HK-2 (cell line): Measurements from ENCODE around the gene SLIT3.

Experiments used
- DNase-seq: peaks from one replicate; pipeline ENCODE4 v3.0.0-alpha.2; 2018; ENCODE audit not compliant: unreplicated experiment

Gene SLIT3

DNA sequence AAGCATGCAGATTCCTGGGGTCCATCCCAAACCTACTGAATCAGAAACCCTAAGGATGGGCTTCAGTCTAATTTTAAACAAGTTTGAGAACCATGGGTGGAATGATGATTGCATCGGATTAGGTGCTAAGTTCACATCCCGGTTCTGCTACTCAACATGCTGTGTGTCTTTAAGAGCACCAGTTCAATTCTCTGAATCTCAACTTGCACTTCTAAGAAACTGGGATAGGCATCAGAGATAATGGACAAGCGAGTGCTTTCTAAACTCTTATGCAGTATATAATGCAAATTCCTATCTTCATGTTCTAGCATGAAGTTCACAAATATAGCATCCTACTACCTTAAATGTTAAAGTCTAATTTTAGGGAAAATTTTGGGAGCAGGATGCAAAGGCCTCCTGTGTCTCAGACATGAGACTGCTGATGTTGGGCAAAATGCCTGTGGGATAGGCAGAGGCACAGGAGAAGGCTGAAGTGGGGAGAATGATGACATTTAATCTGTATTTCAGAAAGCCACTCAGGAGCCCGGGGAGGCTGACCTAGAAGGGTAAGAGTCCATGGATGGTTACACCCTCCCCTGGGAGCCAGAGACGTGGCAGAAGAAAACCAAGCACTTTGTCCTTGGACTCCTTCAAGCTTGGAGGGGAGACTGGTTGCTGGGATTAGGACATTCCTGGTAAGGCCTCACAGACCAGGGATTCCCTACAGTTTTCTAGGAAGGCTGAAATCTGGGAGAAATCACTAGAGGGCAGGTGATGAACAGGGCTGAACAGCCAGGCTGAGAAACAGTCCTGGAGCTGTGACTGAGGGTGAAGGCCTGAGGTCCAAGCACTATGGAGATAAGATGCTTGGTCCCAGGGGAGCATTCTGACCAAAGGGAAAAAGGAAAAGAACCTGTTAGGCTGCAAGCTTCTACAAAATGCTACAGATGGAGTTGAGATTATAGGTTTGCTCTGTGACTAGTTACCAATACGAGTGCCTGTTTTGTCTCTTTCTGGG, 409.8 kb downstream of the SLIT3 start:
- DNase-seq: no peak

DNA sequence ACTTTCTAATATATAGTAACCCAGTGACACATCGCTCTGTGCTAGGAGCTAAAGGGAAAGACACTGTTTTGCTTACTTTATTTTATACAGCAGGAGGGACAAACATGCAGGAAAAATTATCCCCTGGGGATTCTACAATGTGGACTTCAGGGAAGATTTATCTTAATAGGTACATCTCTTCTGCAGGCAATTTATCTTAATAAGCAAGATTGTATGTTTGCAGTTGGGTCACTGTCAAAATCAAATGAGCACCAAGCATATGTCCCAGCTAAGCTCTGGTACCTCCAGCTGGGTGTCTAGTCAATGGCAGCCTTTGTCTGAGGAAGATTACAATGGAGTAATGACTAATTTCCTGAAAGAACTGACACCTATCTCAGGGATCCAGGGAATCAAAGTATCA, 411.9 kb downstream of the SLIT3 start:
- DNase-seq: no peak

DNA sequence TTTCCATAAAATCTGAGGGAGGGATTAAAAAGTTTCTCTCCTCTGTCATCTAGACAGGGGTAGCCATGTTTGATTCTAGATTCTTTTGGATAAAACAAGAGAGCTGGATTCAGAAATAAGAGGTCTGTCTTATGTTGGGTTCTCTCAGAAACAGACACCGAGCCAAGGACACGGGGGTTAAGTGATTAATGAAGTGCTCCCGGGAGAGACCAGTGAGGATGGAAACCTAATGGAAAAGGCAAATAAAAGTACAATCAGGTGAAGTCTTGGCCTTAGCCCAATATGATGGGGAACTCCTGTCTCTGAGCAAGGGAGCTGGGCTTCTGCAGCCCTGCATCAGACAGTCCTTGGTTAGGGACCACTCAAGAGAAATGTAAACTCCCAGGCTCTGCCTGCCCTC, 413.0 kb downstream of the SLIT3 start:
- no peak for DNase-seq

DNA sequence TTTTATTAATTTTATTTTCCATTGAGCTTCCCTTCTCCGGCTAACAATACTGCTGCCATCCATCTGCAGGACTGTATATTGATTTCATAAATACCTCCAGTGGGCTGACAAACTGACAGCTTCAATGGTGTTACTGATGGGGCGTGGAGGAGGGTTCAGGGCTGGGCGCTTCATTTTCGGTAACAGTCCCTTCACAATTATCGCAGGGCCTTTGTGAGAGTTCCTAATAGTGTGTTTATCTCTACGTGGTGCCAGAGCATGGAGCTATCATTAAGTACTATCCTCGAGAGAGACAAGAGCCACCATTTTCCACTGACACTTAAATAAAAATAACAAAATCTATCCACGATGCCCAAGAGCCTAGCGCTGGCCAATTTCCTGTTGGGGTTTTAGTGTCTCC, 414.8 kb downstream of the SLIT3 start:
- no peak for DNase-seq

DNA sequence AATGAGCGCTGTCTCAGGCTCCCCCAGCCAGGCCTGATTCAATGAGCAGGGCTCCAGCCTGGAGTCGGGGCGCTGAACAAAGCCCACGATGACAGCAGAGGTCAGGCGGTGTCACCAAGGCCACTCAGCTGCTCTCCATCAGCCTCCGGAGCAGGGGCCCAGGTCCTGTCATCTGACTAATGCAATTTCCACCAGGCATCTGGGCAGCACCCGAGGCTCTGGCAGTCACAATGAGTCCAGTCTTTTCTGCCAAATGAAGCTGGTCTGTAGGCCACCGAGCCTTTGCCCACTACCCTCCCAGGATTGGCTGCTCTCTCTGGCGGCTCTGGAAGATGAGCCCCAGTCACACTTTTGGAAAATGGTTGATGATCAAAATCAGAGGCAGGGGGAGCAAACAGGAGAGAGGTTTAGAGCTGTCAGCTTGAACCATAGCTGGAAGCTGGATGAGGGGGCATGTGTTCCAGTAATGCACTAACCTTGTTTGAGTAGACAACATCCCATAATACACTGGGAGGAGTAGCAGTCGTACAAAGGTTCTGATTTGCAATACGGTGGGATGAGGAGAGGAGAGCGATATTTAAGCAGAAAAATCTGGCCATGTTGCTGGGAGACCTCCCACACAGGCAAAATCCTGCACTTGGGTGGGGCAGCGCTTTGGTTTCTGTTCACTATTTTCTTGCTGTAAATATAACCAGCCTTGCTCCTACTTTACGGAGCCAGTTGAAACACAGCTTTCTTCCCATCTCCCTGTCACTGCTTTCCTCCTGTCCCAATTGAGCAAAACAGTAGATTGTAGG, 415.4 kb downstream of the SLIT3 start:
- DNase-seq: no peak

DNA sequence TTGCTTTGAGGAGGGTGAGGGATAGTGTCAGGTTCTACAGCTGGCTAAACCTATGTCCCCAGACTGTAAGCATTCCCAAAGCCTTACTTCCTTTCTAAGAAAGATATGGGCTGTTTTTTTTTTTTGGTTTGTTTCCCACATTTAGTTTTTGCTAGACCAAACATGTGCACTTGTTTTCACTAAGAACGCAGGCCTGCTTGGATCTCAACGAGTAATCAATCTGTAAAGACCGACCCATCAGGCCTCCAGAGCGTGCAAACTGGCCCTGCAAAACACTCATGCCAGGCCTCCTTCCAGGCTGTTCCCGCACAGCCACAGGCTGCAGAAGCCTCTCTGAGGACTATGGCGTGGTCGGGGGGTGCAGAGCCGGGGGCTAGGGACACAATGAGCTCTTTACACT, 416.9 kb downstream of the SLIT3 start:
- DNase-seq: no peak

DNA sequence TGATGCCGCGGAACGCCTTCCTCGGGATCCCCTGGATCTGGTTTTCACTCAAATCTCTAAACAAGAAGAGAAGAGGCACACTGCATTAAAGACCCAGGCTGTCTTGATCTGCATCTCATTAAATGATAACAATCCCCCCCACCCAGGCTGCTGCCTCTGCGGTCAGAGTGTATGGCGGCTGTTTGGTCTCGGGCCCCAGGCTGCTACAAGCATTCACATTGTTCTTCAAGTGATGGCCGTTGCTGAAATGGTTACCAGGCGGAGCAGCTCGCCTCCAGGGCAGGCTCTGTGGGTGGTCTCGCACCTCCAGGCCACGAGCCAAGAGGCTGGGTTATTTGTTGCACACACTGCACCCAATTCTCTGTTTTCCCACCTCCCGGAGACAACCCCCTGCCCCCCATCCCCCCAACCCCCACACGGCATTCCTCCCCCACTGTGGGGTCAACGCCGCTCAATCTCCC, 417.6 kb downstream of the SLIT3 start:
- no peak for DNase-seq

DNA sequence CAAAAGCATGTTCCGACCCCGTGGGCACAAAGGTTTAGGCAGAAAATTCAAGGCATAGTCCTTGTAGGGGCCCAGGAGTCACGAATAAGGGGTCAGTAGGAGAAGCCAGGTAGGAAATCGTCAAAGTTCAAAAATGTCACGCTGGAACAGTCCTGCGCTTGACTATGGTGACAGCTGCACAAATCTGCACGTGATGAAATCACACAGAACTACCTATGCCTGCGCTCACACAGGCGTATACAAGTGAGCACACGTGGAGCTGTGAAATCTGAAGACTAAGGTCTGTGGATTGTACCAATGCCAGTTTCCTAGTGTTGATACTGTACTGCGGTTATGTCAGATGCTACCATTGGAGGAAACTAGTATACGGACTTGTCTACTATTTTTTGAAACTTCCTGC, 418.7 kb downstream of the SLIT3 start:
- no peak for DNase-seq

DNA sequence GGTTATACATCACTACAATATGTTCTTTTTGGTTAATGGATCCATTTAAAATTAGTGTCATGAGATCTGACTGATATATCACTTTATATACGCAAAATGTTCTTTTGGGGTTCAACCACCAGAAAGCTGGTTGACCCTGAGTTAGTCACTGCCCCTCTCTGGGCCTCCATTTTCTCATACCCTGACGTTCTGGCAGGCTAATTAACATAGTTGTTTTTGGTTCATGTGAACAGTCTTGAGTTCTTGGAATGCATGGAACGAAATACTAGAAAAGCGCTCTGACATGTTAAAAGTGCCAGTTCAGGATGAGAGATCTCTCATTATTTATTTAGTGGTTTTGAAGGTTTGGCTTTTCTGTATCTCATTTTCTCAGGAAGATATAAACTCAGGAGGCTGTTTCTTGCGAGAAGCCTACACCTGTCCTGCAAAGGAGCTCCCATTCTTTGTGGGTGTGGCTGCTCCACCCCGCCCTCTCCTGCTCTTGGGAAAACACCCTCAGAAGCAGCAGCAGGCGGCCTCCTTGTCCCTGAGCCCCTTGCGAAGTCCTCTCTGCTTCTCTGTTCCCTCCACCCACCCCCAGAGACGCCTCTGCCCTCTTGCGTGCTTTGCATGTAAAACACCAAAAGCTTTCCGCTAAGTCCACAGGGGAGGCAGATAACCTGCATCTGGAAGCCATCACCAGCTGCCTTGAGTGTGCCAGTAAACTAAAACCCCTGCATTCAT, 419.4 kb downstream of the SLIT3 start:
- no peak for DNase-seq

DNA sequence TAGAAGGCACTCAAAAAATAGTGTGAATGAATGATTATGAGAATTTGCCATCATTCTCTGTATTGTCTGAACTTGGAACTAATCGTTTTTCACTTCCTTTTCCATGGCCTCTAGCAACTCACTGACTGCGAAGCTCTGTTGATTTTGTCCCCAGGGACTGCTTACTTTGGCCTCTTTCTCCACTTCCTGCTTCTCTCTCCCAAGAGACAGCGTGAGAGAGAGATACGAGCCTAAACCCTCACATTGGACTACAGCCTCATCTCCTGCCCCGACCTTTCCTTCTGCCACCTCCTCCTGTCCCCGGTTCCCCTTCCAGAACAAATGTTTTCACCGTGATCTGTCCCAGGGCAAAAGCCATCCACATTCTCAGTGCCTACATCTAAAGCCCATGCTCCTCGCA, 421.0 kb downstream of the SLIT3 start:
- no peak for DNase-seq

DNA sequence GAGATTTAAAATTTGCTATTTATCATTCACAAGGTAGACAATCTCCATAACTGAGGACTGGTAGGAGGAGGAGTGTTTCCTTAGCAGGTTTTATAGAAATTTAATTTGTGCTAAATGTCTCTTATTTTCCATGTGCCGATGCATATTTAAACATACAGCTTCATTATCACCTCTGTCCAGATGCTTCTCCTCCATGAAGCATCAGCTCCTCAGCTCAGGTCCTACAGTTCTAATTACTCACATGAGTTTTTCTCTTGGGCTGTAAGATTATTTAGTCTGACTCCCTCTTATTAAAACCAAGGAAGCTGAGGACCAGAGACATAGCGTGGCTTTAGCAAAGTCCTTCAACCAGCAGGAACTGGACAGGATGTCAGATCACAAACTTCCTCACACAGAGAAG, 421.6 kb downstream of the SLIT3 start:
- no peak for DNase-seq

DNA sequence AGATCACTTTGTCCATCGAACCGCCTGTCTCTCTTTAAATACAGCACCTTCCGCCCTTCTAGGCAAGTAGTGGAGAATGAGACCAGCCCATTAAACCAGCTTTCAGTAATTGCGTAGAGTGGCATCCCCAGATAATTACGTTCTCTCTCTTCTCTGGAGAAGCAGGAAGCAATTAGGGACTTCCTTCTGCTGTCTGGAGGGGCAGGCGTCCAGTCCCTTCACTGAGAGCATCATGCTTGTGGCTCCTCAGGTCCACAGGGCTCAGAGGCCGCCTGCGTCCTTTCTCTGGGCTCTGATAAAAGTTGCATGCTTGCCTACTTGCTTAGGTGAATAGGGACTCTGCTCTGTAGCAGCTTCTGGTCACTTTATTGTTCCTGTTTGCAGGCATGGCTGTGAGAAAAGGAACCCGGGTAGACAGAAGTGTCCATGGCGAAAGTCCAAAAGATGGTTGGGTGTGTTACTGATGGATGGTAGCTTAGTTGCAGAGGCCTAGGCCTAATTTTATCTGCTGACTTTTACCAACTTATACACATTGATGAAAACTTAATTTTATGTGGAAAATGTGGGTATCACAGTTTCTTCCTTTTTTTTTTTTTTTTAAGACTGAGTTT, 422.7 kb downstream of the SLIT3 start:
- DNase-seq: no peak

DNA sequence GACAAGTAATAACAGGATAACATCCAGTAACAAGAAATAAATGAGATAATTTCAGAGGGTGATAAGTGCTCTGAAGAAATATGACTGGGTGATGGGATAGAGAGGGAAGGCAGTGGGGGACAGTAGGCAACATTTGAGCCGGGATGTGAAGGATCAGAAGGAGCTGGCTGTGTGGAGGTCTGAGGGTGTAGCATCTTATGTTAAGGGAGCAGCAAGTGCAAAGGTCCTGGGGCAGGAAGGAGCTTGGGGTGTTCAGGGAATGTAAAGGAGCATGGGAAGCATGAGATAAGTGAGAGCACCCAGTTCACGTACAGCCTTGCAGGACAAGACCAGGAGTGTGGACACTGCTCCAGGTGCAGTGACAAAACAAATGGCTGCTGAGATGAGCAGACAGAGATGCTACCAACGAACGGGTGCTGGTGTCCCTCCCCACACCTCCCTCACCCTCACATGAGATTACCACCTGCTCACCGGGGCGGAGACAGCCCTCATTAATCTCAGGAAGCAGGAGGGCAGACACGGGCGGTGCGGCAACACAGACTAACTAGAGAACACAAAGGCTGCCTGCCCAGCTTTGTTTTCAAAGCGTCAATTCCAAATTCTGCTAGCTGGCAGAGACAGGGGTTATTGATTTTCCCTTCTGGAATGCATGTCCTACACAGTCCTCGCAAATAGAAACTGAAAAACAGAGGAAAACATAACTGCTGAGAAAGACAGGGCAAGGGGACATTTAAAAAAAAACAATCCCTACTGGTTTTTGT, 423.6 kb downstream of the SLIT3 start:
- DNase-seq: no peak

DNA sequence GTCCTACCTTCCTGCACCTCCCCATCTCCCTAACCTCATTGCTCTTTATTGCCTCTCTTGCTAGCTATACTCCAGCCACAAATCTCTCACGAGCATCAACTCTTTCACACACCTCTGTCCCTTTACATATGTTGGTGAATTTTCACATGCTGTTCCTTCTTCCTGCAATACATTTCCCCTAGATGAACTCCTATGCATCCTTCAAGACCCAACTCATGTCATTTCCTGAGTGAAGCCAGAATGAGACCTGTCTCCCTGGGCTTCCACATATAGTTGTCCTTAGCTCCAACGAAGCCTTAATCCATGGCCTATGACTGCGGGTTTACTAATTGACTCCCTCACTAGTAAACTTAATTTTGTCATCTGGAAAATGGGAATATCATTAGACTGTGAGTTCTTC, 424.5 kb downstream of the SLIT3 start:
- DNase-seq: no peak

DNA sequence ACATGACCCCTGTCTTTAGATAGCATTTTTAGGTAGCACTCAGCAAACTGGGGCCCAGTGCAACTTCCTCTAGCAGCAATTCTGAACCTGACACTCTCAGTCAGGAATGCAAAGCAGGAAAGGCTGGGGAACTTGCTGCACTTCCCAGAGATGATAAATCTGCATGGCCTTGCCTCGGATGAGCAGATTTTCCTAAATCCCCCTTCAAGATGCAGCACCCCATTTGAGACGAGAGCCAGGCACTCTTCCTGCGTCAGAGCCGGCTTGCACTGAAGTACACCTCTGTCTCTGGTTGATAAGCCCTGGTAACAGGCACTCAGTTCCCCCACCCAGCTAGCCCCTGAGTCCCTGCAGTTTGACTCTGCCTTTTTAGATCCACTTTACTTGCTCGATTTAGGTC, 425.1 kb downstream of the SLIT3 start:
- DNase-seq: no peak

DNA sequence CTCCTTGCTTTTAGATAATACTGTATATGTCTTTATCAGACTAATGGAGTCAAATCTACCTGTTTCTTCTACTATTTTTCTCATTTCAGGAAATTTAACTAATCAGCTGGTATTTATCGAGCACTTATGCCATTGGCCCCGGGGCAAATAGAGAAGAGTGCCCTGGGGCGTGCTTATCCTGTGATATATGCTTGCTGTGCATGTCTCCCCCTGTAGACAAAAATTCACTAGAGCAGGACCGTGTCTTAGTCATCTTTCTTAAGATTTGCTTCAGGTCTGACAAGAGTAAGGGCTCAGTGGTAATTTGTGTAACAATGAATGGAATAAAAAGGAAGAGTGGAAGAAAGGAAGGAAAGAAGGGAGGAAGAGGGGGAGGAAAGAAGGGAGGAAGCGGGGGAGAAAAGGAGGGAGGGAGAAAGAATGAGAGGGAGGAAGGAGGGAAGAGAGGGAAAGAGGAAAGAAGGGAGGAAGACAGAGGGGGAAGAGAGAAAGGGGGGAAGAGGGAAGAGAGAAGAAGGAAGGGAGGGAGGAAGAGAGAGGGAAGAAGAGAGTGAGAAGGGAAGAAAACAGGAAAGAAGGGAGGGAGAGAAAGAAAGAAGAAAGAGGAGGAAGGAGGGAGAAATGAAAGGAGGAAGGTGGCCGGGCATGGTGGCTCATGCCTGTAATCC, 426.1 kb downstream of the SLIT3 start:
- DNase-seq: no peak

DNA sequence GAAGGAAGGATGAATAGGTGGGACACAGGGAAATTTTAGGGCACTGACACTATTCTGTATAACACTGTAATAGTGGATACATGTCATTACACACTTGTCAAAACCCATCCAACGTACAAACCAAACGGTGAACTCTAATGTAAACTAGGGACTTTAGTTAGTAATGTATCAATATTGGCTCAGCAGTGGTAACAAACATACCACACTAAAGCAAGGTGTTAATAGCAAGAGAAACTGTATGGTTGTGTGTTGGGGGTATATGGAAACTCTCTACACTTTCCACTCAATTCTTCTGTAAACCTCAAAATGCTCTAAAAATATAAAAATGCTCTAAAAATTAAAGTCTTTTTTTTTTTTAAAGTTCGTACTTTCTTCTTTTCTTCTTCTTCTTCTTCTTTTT, 428.7 kb downstream of the SLIT3 start:
- no peak for DNase-seq

DNA sequence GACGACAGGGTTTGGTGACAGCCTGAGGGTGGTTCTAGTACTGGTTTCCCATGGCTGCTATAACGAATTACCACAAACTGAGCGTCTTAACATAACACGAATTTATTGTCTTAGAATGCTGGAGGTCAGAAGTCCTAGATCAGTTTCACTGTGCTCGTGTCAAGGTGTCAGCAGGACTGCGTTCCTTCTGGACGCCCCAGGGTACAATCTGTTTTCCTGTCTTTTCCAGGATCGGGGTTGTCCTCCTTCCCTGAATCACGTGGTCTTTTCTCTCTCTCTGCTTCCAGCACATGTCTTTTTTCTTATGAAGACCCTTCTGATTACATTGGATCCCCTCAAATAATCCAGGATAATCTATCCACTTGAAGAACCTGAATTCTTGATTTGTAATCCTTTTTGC, 430.0 kb downstream of the SLIT3 start:
- no peak for DNase-seq

DNA sequence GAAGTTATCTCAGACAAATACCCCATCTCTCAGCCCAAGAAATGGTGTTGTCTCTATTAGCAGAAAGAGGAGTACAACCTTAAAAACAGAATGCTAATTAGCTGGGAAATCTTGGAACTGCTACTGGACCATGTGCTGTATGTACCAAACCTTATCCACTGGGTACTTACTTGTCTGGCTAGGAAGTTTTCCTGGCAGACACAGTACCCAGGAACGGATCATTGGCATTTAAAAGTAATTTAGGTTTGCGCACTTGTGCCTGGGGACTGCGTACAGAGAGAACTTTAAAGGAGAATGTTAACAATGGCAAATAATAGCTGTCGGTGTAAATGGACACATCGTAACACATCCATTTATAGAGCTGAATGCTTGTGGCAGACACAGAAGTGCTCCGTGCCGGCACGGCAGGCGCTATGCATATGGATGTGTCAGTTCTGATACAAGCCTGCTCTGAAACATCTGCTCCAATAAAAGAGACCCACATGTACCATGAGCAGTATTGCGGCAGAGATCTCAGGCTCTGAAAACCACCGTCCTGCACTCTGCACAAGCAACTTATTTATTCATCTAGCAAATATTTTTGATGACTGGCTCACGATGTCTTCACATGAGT, 431.2 kb downstream of the SLIT3 start:
- no peak for DNase-seq

DNA sequence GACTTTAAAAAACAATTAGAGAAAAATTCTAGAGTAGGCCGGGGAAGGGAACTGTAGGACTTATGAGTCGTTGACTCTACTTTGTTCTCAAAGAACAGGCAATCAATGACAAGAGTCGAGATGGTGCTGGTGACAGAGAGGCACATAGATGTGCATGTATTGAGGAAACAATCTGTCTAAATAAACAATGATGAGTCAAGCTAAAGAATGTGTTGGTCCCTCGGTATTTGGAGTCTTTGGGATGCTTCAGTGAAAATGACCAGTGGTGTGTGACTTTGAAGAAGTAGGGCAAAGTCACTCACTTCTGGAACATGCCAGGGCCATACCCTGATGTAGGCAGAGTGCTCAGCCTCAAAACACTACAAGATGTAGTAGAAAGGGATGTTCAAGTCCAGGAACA, 433.7 kb downstream of the SLIT3 start:
- no peak for DNase-seq
